ENCODE measurements around the gene MAP3K14. TPM values are rescaled to one million over a fixed set of nuclear protein-coding genes. Genes with fewer than 3 reads are reported as not detected.
A peak's percentile ranks its signal among the peaks of the same experiment; 100 is the strongest.

MAP3K14 gene
- total RNA-seq, 2 donors from 2014 or later: 6.5 to 9.9 TPM

DNA sequence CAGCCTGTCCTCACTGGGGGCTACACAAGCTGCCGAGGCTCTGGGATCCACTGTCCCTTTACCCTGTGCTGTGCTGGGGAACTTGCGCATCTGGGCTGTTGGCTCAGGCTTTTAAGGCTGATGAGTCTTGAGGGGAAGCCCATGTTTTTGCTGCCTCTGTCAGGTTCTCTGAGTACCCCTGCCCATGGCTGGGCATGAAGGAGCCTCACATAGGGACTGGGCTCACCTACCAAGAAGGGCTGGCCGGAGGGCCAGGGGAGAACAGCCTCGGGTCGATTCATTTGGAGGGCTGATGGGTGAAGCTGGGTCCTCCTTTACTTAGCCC lies 80.6 kb downstream of the MAP3K14 start:
- no peak overlapping the region for H3K4me3 ChIP-seq
- no peak for ATAC-seq
- peaks cover 6% of the 10 kb centered on the region for H3K4me1 ChIP-seq
- WGBS, 2 donors: 63% methylated on average over 5 of the region's 5 CpGs; no CpG with 5 or more reads in 1 of the 2 donors
- intact Hi-C loops (cut with DNase I): no loop called here
- no peak for DNase-seq
- H3K36me3 ChIP-seq (replicated peaks in 1 of 2; ENCODE audit: insufficient read depth in 1 of 2, low read depth in 2 of 2): no peaks in the 10 kb centered on the region
- H3K27ac ChIP-seq: no peak overlapping the region
- no peak for TF ChIP-seq POLR2A (IDR thresholded peaks at IDR 0.05)
- TF ChIP-seq, protein P1, sequence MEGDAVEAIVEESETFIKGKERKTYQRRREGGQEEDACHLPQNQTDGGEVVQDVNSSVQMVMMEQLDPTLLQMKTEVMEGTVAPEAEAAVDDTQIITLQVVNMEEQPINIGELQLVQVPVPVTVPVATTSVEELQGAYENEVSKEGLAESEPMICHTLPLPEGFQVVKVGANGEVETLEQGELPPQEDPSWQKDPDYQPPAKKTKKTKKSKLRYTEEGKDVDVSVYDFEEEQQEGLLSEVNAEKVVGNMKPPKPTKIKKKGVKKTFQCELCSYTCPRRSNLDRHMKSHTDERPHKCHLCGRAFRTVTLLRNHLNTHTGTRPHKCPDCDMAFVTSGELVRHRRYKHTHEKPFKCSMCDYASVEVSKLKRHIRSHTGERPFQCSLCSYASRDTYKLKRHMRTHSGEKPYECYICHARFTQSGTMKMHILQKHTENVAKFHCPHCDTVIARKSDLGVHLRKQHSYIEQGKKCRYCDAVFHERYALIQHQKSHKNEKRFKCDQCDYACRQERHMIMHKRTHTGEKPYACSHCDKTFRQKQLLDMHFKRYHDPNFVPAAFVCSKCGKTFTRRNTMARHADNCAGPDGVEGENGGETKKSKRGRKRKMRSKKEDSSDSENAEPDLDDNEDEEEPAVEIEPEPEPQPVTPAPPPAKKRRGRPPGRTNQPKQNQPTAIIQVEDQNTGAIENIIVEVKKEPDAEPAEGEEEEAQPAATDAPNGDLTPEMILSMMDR (IDR thresholded peaks at IDR 0.05): no peak
- no peaks in the 10 kb centered on the region for H3K9me3 ChIP-seq
- H3K27me3 ChIP-seq: peaks cover 0 to 9% of the 10 kb centered on the region in 2 donors

GRCh38 chr17:45235416-45236281 lies 81.2 kb downstream of the MAP3K14 start:
- intact Hi-C loops (cut with DNase I): no loop called here
- peak; percentile 51 for ATAC-seq
- Histone ChIP-seq H3K36me3 (replicated peaks in 1 of 2; ENCODE audit: insufficient read depth in 1 of 2, low read depth in 2 of 2) (no peaks in the 10 kb centered on the region), H3K9me3 (no peaks in the 10 kb centered on the region), H3K4me1 (no peaks in the 10 kb centered on the region), H3K4me3 (no peak overlapping the region), H3K27ac (no peak overlapping the region), H3K27me3 (peaks cover 0 to 3% of the 10 kb centered on the region in 2 donors)
- TF ChIP-seq, protein P1 (IDR thresholded peaks at IDR 0.05): peak; percentile 57 to 76 (median 67)
- TF ChIP-seq POLR2A (IDR thresholded peaks at IDR 0.05): no peak
- DNase-seq: peak; percentile 74 to 87 (median 76)
- WGBS, 2 donors: 27 to 59% methylated on average over 9 to 20 of the region's 20 CpGs

- no peak for DNase-seq
Measured at GRCh38 chr17:45234641-45235415, 82.0 kb downstream of the MAP3K14 start.

DNA sequence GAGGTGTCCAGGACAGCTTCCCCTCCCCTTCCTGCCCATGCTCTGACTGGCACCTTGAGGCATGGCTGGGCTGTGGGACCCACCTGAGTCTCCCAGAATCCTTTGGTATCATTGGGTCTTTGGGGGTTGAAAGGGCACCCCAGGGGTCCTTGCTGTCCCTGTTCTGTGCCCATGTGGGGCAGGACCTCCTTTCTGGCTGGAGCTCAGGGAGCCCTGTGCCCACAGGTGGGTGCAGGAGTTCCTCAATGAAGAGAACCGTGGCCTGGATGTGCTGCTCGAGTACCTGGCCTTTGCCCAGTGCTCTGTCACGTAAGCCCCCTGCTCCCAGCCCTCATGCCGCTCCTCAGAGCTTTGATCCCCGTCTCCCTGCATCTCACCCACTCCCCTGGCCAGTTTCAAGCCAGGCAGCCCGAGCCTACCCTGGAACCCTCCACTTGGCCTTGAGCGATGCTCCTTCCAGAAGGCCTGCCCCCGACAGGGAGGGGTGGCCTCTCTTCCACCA lies 83.3 kb downstream of the MAP3K14 start:
- Histone ChIP-seq H3K27me3 (no peaks in the 10 kb centered on the region), H3K4me1 (peaks cover 14% of the 10 kb centered on the region), H3K4me3 (no peak overlapping the region), H3K9me3 (no peaks in the 10 kb centered on the region), H3K27ac (no peak overlapping the region), H3K36me3 (replicated peaks in 1 of 2; ENCODE audit: insufficient read depth in 1 of 2, low read depth in 2 of 2) (no peaks in the 10 kb centered on the region)
- intact Hi-C loops (cut with DNase I): no loop called here
- 76 to 81% methylated on average over 3 to 8 of the region's 8 CpGs for WGBS, 2 donors
- ATAC-seq (no peak), DNase-seq (no peak)
- no peak for TF ChIP-seq POLR2A (IDR thresholded peaks at IDR 0.05)
- TF ChIP-seq, protein P1 (IDR thresholded peaks at IDR 0.05): no peak

More at GRCh38 chr17:45234641-45235415, 82.0 kb downstream of the MAP3K14 start:
- intact Hi-C loops (cut with DNase I): no loop called here
- Histone ChIP-seq H3K36me3 (replicated peaks in 1 of 2; ENCODE audit: insufficient read depth in 1 of 2, low read depth in 2 of 2) (no peaks in the 10 kb centered on the region), H3K27me3 (no peaks in the 10 kb centered on the region), H3K27ac (no peak overlapping the region), H3K9me3 (no peaks in the 10 kb centered on the region), H3K4me1 (peaks cover under 1% of the 10 kb centered on the region), H3K4me3 (no peak overlapping the region)
- WGBS, 2 donors: 12 to 34% methylated on average over 6 of the region's 6 CpGs
- no peak for TF ChIP-seq POLR2A (IDR thresholded peaks at IDR 0.05)
- TF ChIP-seq, protein P1 (IDR thresholded peaks at IDR 0.05): peak in 2 of 7 experiments; percentile 9 to 21
- ATAC-seq: no peak
